Erythroblast (primary cell): Measurements from ENCODE around the gene ZFYVE19.

Source experiments
- GATA1 ChIP-seq: IDR thresholded peaks from 2 replicates; pipeline ENCODE4 v1.6.1; 2011; ENCODE audit warnings: low read depth, mild to moderate bottlenecking, control low read depth, low read length, moderate library complexity
- POLR2A ChIP-seq: IDR thresholded peaks from 2 replicates; pipeline ENCODE4 v1.6.1; 2011; ENCODE audit warnings: mild to moderate bottlenecking, low read length

DNA sequence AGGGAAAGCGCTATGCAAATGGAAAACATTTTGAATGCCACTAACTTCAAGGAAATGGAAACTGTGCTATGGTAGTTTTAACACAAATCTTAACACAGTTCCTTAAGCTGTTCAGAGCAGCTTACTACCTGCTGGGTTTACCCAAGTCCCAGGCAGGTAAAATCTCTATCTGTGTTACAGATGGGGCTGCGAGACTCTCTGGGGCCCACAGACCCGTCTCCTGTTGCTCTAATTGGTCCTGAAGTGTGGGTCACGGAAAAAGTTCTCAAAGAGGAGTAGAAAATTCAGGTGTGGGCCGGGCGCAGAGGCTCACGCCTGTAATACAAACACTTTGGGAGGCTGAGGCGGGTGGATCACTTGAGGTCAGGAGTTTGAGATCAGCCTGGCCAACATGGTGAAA lies 16.9 kb upstream of the ZFYVE19 start:
- TF ChIP-seq POLR2A (no peak), GATA1 (no peak)
